Esophagus muscularis mucosa (tissue), 4 donors: ENCODE data around the gene IRAK1. TPM values are rescaled to one million over a fixed set of nuclear protein-coding genes. Genes with fewer than 3 reads are reported as not detected.

ENCODE experiments used
- DNase-seq: peaks from one replicate; pipeline ENCODE4 v3.0.0-alpha.2; 2017; ENCODE audit errors: extremely low spot score
- H3K27ac ChIP-seq, 4 donors: fragments of 200-600 bp; sonication (generic); replicated peaks in 1 of 4; 1 replicate in 3 of 4; 2 replicates in 1 of 4; pipeline ENCODE4 v1.5.1; 2016 to 2019; ENCODE audit warnings: mild to moderate bottlenecking in 1 of 4
- H3K27me3 ChIP-seq, 4 donors: fragments of 200-600 bp; sonication (generic); one replicate each; pipeline versions ENCODE4 v1.5.1 to v1.6.0; 2016 to 2019
- H3K36me3 ChIP-seq, 4 donors: fragments of 200-600 bp; sonication (generic); one replicate each; pipeline ENCODE4 v1.5.1; 2016 to 2019
- H3K4me1 ChIP-seq, 4 donors: fragments of 200-600 bp; sonication (generic); one replicate each; pipeline ENCODE4 v1.5.1; 2016 to 2019
- H3K4me3 ChIP-seq, 4 donors: fragments of 200-600 bp; sonication (generic); 1 replicate in 2 of 4; 2 replicates in 2 of 4; pipeline ENCODE4 v1.5.1; 2016 to 2019; ENCODE audit warnings: mild to moderate bottlenecking in 4 of 4, moderate library complexity in 1 of 4
- H3K9me3 ChIP-seq, 4 donors: fragments of 200-600 bp; sonication (generic); 1 replicate in 3 of 4; 2 replicates in 1 of 4; pipeline ENCODE4 v1.5.1; 2016 to 2019
- CTCF ChIP-seq, 3 experiments: fragments of 200-600 bp in 2 of 3; fragments of 450-650 bp in 1 of 3; sonication (generic) in 2 of 3; IDR thresholded peaks; one replicate each; pipeline ENCODE4 v1.5.1; 2017 to 2019; ENCODE audit warnings: antibody characterized with exemption in 3 of 3, mild to moderate bottlenecking in 2 of 3, moderate library complexity in 1 of 3
- EP300 ChIP-seq: sonication (generic); formaldehyde crosslinking; IDR thresholded peaks from one replicate; pipeline ENCODE4 v1.6.1; 2017; ENCODE audit warnings: antibody characterized with exemption
- POLR2A ChIP-seq: fragments of 450-650 bp; IDR thresholded peaks from one replicate; pipeline ENCODE4 v1.6.1; 2017; ENCODE audit warnings: antibody characterized with exemption, moderate library complexity, mild to moderate bottlenecking, low read depth
- POLR2AphosphoS5 ChIP-seq, 2 donors: sonication (generic); formaldehyde crosslinking; IDR thresholded peaks; one replicate each; pipeline ENCODE4 v1.6.1; 2017; ENCODE audit warnings: antibody characterized with exemption in 2 of 2
- WGBS: methylation state at CpG from one replicate; pipeline ENCODE4 v1.1.5; 2018; 5-methylcytosine and 5-hydroxymethylcytosine counted together
- intact Hi-C: fragments of 100-400 bp; cut with DNase I; formaldehyde crosslinking; loops from one replicate; pipeline ENCODE4 v1.15.1; 2023
- total RNA-seq, 4 donors: library from RNA; depleted of rRNA; stranded (reverse); fragments of >200 nt; gene quantifications; one replicate each; pipeline versions ENCODE4 v1.1.0 to v1.2.1, GENCODE V29; 2016

The IRAK1 gene
- total RNA-seq, 4 donors from 2014 or later, result 50.5 to 74.9 (median 67.6) TPM

- intact Hi-C loops, result no loop called here
- Histone ChIP-seq H3K27ac (no peak overlapping the region), H3K4me3 (no peak overlapping the region), H3K9me3 (no peaks in the 10 kb centered on the region), H3K36me3 (peaks cover 14 to 47% (median 40%) of the 10 kb centered on the region in 4 donors), H3K4me1 (peaks cover 8 to 44% (median 33%) of the 10 kb centered on the region in 4 donors), H3K27me3 (no peaks in the 10 kb centered on the region)
- 84% methylated on average over 11 of the region's 11 CpGs for WGBS
- TF ChIP-seq CTCF (IDR thresholded peaks at IDR 0.05), result no peak
- TF ChIP-seq POLR2AphosphoS5 (IDR thresholded peaks at IDR 0.05), result no peak
- no peak for TF ChIP-seq POLR2A
- TF ChIP-seq EP300, result no peak
- no peak for DNase-seq
Observed at GRCh38 chrX:154032160-154032559, 12.5 kb upstream of the IRAK1 start.

GRCh38 chrX:154030715-154031305, 11.1 kb upstream of the IRAK1 start:
- TF ChIP-seq POLR2AphosphoS5 (IDR thresholded peaks at IDR 0.05) (no peak), POLR2A (no peak), CTCF (IDR thresholded peaks at IDR 0.05) (no peak), EP300 (no peak)

GRCh38 chrX:154030266-154030665, 10.6 kb upstream of the IRAK1 start:
- no peak for DNase-seq
- 92% methylated on average over 18 of the region's 20 CpGs for WGBS
- TF ChIP-seq EP300 (no peak), POLR2A (no peak), CTCF (IDR thresholded peaks at IDR 0.05) (no peak), POLR2AphosphoS5 (IDR thresholded peaks at IDR 0.05) (no peak)
- no peak overlapping the region for H3K4me3 ChIP-seq
- peaks cover 8 to 40% (median 29%) of the 10 kb centered on the region in 4 donors for H3K4me1 ChIP-seq
- no peaks in the 10 kb centered on the region for H3K27me3 ChIP-seq
- H3K36me3 ChIP-seq, result peaks cover 14 to 55% (median 43%) of the 10 kb centered on the region in 4 donors
- no peaks in the 10 kb centered on the region for H3K9me3 ChIP-seq
- no peak overlapping the region for H3K27ac ChIP-seq
- intact Hi-C loops, result no loop called here

More at GRCh38 chrX:154030715-154031305, 11.1 kb upstream of the IRAK1 start:
- 84% methylated on average over 26 of the region's 29 CpGs for WGBS
- no peak overlapping the region for H3K4me3 ChIP-seq
- DNase-seq, result no peak
- H3K27ac ChIP-seq, result no peak overlapping the region
- H3K9me3 ChIP-seq, result no peaks in the 10 kb centered on the region
- intact Hi-C loops, result no loop called here
- peaks cover 8 to 44% (median 31%) of the 10 kb centered on the region in 4 donors for H3K4me1 ChIP-seq
- H3K27me3 ChIP-seq, result no peaks in the 10 kb centered on the region
- peaks cover 14 to 55% (median 43%) of the 10 kb centered on the region in 4 donors for H3K36me3 ChIP-seq

GRCh38 chrX:154029439-154029838, 9.7 kb upstream of the IRAK1 start:
- no peak for TF ChIP-seq CTCF (IDR thresholded peaks at IDR 0.05)
- no peak for TF ChIP-seq POLR2A
- no peak for TF ChIP-seq EP300
- H3K27ac ChIP-seq, result no peak overlapping the region
- H3K36me3 ChIP-seq, result peaks cover 14 to 55% (median 43%) of the 10 kb centered on the region in 4 donors
- no peak overlapping the region for H3K4me3 ChIP-seq
- H3K27me3 ChIP-seq, result no peaks in the 10 kb centered on the region
- no peaks in the 10 kb centered on the region for H3K9me3 ChIP-seq
- 75% methylated on average over 6 of the region's 8 CpGs for WGBS
- peaks cover 11 to 32% (median 24%) of the 10 kb centered on the region in 4 donors for H3K4me1 ChIP-seq
- intact Hi-C loops, result no loop called here
- DNase-seq, result no peak
